Measurements from ENCODE around the gene EML6.

The EML6 gene

GRCh38 chr2:54879598-54880332 is 156.3 kb downstream of the EML6 start:
- DNase-seq (ENCODE audit: low read depth), result no peak

- DNase-seq (ENCODE audit: low read depth), result no peak
Measured at GRCh38 chr2:54880428-54880827, 157.0 kb downstream of the EML6 start.

DNA sequence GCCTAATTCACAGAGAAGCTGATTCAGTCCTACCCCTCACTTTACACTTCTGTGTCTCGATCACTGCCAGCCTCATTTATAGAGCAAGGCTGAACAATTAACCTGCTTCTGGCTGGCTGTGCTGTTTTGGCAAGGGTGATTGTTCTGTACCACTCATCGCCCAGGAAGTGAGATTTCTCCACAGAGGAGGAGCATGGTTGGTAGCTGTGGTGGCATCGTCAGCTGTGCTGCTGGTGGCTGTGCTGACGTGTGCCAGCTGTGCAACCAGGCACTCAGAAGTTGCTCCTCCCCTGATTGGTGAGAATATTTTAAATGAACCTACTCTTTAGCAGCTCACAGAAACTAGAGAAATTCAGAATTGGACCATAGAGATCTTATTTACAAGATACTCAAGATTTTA is 158.3 kb downstream of the EML6 start:
- no peak for DNase-seq (ENCODE audit: low read depth)

GRCh38 chr2:54885891-54886290 is 162.4 kb downstream of the EML6 start:
- DNase-seq (ENCODE audit: low read depth), result no peak

GRCh38 chr2:54887850-54888545 is 164.5 kb downstream of the EML6 start:
- no peak for DNase-seq (ENCODE audit: low read depth)

- DNase-seq (ENCODE audit: low read depth), result no peak
Measured at GRCh38 chr2:54889053-54889452, 165.6 kb downstream of the EML6 start.

DNA sequence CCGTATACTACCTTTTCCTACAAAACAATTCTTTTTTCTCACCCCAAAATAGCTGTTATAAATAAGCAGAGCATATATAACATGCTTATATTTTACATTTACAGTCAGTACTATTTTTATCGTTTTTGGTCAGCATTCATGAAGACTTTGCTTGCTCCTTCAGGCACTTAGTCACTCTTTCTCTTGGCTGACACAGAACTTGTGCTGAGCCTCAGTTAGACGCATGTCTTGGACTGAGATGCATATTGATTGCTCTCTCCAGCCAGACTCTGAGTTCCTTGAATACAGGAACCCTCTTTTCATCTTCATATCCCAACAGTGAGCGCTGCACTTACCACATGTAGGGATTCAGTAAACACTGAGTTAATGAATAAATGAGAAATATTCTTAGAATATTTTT is 168.4 kb downstream of the EML6 start:
- DNase-seq (ENCODE audit: low read depth), result no peak

DNA sequence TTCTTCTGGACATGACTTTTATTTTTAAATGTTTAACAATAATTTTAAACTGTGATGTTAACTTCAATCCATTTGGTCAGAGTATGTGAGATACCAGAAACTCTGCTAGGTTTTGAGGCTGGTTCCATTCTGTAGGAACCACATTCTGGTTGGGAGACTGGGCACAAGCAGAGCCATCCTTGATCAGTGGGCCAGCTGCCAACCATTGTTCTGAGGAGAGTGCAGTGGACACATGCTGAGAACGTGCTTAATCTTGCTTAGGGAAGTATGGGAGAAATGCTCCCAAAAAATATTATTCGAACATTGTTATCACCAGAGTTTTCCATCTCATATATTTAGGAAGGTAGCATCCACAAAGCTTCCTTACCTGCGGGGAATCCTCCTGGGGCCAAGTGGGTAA is 171.0 kb downstream of the EML6 start:
- DNase-seq (ENCODE audit: low read depth), result no peak

GRCh38 chr2:54895730-54896129 is 172.3 kb downstream of the EML6 start:
- DNase-seq (ENCODE audit: low read depth), result peak; percentile 85

DNA sequence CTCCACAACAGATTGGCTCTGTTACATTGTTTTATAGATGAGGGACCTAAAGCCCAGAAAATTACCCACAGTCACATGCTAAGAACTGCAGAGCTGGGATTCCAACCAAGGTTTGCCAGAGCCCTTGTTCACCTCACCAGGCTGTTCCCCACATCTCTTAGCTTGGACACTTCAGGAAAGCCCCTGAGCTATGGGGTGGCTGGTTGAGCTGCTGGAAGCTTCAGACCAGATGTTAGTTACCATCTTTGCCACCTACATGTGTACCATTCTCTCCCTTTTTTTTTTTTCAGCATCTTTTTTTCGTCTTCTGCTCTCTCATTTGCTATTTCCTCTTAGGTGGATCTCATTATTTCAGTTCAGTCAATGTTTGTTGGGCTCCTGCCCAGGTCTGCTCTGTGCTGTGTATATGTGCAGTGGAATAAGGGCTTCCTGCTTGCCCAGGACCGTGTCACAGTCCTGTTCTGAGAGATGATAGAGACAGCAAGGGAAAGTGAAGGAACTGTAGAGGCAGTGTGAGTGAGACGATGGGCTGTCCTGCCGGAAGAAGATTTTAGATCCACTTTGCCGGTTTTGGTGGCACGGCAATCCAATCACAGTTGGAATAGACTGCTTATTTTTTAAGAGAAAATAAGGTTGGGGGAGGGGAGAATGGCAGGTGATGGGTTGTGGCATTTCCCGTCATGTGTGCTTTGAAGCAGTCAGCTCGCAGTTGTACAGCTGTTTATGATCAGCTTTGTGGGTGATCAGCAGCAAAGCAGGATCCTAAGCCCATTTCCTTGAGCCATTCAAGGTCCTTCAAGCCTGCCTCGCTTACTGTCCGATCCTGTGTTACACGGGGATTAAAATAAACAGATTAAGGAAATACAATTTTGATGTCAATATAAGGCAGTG is 174.2 kb downstream of the EML6 start:
- no peak for DNase-seq (ENCODE audit: low read depth)

- DNase-seq (ENCODE audit: low read depth), result no peak
Measured at GRCh38 chr2:54898456-54899226, 175.2 kb downstream of the EML6 start.

DNA sequence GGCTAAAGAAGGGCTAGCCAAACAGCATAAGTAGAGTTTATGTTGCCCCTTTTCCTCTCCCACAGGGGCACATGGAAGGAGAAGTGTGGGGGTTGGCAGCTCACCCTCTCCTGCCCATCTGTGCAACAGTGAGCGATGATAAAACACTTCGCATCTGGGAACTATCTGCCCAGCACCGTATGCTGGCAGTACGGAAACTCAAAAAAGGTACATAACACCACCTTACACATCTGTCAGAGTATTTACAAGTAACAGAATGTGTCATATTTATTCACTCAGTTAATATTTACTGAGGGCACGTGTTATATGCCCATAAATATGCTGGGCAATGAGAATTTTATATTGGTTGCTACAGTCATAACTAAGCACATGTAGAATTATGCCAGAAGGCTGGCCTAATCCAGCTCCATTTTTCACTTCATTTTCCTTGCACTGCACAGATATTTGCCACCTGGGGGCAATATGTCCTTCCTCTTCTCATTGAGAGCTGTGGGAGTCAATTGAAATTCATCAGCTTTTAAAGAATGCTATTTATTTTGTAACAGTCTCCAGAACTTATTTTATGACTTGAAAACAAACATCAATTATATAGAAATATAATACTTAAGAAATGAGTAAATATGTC is 176.2 kb downstream of the EML6 start:
- DNase-seq (ENCODE audit: low read depth), result peak; percentile 69

DNA sequence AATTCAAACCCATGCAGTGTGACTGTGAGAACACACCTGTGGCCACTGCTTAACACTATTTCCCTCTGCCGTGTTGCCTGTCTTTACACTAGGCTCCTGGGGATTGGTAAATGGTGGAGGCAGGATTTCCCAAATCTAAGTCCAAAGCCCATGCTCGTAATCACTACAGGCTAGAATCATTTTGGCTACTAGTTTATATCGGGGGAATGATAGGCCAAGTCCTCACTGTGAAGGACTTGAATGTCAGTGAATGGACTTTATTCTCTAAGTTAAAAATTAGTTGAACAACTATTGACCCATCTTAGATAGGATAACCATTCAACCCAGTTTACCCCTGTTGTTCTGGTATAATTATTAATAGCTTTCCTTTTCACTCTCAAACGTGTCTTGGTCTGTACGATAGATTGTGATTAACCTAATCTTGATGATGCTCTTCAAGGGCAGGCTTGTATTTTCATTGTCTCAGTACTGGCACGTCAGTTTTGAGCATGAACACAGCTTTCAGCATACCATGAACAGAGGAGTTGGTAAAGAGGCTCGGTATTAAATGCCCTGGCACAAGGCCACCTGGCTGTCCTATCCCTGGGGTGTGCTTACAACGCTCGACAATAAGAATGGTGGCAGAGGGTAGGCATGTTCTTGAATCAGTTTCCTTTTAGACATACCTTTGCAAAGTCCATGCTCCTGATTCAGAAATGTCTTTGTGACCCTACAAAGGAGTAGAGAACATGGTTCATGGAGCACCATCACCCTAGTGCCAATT is 177.9 kb downstream of the EML6 start:
- DNase-seq (ENCODE audit: low read depth), result no peak

- DNase-seq (ENCODE audit: low read depth), result no peak
Measured at GRCh38 chr2:54902763-54903162, 179.3 kb downstream of the EML6 start.

DNA sequence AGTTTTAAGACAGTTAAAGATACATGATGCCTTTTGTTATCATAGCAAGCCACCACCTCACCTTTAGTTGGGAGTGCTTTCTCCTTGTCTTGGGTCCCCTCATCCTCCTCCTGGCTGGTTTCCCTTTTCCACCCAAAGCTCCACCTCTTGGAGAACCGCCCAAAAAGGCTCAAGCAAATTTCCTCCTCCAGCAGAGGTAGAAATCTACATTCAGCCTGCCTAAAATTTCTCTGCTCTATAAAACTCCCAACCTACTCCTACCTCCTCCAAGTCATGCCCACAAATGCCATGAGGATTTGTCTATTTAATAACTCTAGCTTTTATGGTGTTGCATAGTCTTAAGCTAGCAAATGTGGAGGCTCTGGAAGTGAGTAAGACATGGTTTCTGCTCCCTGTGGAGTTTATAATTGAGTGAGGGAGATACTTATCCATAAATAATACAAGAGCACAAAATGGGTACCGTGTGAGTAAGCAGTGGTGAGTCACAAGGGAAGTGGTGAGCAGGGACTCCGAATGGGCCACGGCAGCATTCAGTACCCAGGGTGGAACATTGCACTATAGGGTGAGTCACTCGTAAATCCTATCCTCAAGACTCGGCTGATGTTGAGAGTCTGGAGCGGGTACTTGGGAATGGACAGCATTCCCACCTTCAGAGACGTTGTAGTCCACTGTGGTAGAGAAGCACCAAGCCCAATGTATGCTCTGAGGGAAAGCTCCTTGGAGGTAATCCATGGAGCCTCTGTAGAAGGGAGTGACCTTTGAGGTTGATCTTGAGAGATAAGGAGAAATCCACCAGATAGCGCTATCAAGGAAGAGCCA is 180.5 kb downstream of the EML6 start:
- peak; percentile 93 for DNase-seq (ENCODE audit: low read depth)

GRCh38 chr2:54904836-54905235 is 181.4 kb downstream of the EML6 start:
- no peak for DNase-seq (ENCODE audit: low read depth)

DNA sequence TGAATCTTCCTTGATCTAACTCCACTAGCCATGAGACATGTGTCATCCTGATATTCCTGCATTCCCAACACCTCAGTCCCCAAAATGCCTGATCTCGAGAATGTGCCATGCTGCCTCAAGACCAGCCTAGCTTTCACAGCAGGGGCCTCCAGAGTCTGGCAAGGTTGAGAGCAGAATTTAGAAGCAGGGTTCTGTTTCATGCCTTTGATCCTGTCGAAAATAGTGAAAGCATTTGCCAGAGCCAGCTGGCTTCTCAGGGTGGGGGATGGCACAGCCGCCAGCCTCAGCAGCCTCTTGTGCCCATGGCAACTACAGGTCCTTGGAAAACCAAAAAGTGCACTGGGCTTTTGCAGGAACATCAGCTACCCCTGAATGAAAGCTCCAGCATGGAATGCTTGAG is 183.3 kb downstream of the EML6 start:
- no peak for DNase-seq (ENCODE audit: low read depth)

DNA sequence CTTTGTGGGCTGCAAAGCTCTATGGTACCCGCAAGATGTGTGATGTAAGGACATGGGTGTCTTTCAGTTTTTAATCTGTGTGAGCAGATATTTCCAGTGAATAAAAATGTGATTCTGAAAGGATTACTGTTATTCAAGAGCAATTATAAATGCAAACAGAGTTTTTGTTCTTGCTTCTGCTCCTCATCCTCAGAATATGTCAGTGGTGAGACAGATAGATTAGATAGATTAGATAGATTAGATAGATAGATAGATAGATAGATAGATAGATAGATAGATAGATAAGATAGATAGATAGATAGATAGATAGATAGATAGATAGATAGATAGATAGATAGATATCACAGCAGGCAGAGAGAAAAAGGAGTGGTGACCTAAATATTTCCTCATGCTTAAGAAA is 184.2 kb downstream of the EML6 start:
- DNase-seq (ENCODE audit: low read depth), result no peak

DNA sequence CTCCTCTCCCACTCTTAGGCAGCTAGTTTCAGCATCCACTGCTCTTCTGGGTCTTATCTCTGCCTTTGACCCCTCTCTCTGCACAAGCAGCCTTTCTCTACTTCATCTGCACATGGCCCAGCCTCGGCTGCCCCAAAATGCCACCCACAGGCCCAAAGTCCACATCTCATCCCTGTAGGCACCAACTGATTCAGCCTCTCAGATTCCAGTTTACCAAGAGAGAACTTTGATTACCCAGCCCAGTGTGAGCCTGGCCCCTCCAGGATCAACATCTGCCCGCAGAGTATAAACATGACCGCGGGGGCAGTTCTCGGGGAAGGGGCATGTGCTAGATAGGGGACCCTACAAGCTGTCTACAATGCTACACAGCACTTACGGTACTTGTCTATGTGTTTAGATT is 185.1 kb downstream of the EML6 start:
- no peak for DNase-seq (ENCODE audit: low read depth)

- no peak for DNase-seq (ENCODE audit: low read depth)
Measured at GRCh38 chr2:54909001-54909400, 185.5 kb downstream of the EML6 start.

Data from fibroblast of gingiva (primary cell).